GM18858 (cell line): ENCODE data around the gene PACRG.
"Not testable (repeated sequence)": the region's sequence is repeated elsewhere in the genome, so short reads cannot be mapped to it uniquely, and the experiment has no call there.

Source experiments
- ATAC-seq: cut with Tn5 transposase; IDR thresholded peaks from one replicate; pipeline ENCODE4 v1.9.1; 2021; ENCODE audit not compliant: unreplicated experiment

The PACRG gene

GRCh38 chr6:162922563-162923166 is 194.9 kb downstream of the PACRG start:
- no peak for ATAC-seq

DNA sequence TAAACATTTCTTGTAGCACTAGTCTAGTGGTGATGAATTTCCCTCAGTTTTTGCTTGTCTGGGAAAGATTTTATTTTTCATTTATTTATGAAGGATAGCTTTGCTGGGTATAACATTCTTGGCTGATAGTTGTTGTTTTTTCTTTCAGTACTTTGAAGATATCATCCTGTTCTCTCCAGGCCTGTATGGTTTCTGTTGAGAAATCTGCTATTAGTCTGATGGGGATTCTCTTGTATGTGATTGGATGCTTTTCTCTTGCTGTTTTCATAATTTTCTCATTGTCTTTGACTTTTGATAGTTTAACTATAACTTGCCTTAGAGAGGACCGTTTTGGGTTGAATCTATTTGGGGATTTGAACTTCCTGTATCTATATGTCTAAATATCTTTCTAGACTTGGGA is 207.1 kb downstream of the PACRG start:
- no peak for ATAC-seq

- ATAC-seq: no peak
These were observed 212.7 kb downstream of the PACRG start for GRCh38 chr6:162940426-162940825.

GRCh38 chr6:162941128-162941527 is 213.4 kb downstream of the PACRG start:
- ATAC-seq: no peak

GRCh38 chr6:162942866-162943265 is 215.1 kb downstream of the PACRG start:
- no peak for ATAC-seq

- no peak for ATAC-seq
These were observed 215.6 kb downstream of the PACRG start for GRCh38 chr6:162943369-162943768.

- ATAC-seq: no peak
These were observed 223.5 kb downstream of the PACRG start for GRCh38 chr6:162951164-162951743.

- ATAC-seq: no peak
These were observed 224.6 kb downstream of the PACRG start for GRCh38 chr6:162952423-162952822.

- no peak for ATAC-seq
These were observed 229.3 kb downstream of the PACRG start for GRCh38 chr6:162957062-162957461.

- ATAC-seq: no peak
These were observed 233.1 kb downstream of the PACRG start for GRCh38 chr6:162960679-162961457.

- ATAC-seq: no peak
These were observed 234.3 kb downstream of the PACRG start for GRCh38 chr6:162962093-162962492.

- ATAC-seq: no peak
These were observed 236.1 kb downstream of the PACRG start for GRCh38 chr6:162963861-162964260.

DNA sequence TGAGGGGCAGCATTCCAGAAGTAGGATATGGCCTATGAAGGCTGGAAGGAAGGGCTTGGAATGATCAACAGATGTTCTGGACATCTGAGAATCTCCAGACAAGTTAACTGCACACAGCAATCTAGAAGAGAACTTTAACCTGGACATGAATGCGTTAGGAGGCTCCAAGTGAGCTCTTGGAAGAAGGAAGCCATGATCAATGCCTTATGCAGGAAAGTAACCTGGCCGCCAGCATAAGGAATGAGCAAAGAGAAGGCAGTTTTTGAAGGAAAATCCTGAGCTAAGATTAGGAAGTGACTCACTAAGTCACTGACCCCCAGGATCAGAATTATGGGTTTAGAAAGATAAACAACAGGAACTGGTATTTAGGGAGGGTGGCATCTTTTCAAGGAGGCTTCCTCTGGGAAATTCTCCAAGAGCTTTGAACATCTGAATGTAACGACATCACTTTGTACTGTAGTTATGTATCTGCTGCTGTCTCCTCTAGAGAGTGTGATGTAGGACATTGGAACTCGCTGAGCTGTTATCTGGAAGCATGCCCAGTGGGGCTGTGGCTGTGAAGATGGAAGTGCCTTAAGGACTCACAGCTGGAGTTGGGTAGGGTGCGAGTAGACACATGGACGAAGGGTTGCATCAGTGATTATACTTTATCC is 236.8 kb downstream of the PACRG start:
- no peak for ATAC-seq

DNA sequence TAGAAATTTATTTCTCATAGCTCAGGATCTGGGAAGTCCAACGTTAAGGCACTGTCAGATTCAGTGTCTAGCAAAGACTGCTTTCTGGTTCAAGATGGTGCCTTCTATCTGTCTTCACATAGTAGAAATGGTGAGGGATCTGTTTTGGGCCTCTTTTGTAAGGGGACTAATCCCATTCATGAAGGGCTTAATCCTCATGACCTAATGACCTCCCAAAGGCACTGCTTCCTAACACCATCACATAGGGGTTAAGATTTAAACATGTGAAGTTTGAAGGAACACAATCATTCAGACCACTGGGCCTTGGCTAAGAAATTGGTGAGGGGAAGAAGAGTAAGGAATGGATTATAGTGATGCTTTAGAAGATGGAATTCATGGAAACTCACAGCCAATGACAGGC is 237.6 kb downstream of the PACRG start:
- ATAC-seq: no peak

DNA sequence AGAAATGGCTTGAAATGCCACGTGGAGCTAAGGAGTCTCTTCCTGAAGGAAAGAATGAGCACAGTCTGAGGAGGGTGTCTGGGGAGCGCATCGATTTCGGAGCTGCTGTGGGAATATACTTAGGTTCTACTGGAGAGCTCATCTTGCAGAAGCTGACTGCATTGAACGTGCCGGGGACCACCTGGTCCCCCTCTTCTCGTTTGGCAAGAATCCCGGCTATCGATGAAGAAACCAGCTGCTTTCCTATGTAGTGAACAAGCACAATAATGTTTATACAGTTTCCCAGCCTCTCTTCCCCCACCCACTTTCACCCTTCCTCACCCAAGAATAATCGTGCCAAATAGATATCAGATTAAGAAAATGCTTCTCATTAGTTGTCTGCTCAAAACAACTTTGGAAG is 242.5 kb downstream of the PACRG start:
- ATAC-seq: no peak

- ATAC-seq: no peak
These were observed 243.6 kb downstream of the PACRG start for GRCh38 chr6:162971356-162971755.

DNA sequence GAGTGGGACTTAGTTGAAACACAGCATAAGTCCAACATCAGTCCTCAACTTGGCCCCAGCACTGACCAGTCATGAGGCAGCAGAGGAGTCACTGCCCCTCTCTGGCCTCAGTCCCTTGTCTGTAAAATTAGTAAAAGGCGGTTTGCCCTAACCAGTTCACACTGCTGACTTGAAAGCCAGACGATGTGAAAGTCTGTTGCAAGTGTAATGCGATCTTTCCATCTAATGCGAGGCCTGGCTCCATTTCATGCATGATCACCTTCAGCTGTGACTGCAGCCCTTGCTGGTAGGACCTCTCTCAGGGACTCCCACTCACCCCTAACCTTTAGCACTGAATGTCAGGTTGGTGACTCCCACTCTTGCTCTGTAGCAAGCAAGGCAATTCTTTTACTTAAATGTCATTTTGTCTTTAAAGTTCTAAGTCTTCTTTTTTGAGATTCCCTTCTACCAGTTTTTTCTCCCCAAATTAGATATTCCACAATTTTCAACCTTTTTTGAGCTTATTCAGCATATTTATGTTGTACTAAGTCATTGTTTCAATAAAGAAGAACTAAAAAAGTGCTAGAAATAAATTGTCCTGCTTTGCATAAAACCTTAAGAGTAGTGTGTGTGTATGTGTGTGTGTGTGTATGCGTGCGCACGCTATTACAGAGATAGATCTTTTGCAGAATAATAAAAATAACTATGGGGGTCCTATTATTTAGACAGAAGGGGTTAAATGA is 245.5 kb downstream of the PACRG start:
- ATAC-seq: no peak

GRCh38 chr6:162973980-162974379 is 246.2 kb downstream of the PACRG start:
- no peak for ATAC-seq

DNA sequence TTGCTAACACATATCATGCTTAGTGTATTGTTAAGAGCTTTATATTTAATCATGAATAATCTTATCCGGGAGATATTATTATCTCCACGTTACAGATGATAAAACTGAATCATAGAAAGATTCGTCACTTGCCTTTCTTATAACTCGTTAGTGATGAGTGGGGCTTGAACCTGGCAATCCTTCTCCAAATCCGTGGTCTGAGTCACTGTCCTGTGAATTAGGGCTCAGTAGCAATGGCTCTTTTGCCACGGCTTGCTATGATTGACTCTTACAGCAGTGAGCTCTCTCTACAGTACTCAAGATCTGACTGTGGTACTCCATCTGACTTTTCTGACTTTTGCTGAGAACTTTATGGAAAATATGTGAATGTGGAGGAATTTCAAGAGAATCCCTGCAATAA is 246.9 kb downstream of the PACRG start:
- ATAC-seq: no peak

DNA sequence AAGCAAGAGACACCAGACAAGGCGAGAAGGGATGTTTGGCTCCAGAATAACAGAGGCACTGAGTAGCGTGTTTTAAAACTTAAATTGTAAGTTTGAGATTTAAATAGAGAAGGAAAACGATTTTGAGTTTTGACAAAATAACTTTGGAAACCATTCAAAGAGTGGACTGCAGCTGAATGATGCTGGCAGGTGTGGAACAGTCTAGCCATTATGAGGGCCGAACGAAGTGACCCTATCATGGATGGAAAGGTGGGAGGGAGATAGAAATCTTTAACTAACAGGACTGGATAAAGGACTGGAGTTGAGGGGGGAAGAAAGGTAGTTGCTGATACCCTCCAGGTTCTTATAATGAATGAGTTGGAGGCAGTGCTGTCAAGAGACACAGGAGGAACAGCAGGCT is 248.4 kb downstream of the PACRG start:
- no peak for ATAC-seq

- ATAC-seq: not testable (repeated sequence)
These were observed 255.5 kb downstream of the PACRG start for GRCh38 chr6:162983234-162983633.
